ENCODE results near the gene OPCML.

DNA sequence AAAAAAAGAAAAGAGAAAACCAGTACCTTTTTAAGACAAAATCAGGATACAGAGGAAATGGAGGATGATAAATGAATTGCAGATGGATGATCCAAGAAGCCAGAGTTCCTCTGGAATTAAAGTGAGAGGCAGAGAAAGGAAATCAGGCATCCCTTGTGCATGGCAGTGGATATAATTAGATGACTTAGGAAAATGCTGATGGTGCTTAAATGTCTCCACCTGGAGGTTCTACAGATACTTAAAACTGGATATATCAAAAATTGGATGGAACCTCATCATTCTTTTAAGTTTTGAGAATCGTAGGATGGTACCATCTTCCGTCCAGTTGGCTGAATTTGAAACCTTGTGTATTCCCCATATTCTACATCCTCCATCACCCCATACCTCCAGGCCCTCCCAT is 1121.9 kb downstream of the OPCML start:
- TF ChIP-seq POLR2A (IDR thresholded peaks at IDR 0.05) = no peak
- TF ChIP-seq, protein P1, sequence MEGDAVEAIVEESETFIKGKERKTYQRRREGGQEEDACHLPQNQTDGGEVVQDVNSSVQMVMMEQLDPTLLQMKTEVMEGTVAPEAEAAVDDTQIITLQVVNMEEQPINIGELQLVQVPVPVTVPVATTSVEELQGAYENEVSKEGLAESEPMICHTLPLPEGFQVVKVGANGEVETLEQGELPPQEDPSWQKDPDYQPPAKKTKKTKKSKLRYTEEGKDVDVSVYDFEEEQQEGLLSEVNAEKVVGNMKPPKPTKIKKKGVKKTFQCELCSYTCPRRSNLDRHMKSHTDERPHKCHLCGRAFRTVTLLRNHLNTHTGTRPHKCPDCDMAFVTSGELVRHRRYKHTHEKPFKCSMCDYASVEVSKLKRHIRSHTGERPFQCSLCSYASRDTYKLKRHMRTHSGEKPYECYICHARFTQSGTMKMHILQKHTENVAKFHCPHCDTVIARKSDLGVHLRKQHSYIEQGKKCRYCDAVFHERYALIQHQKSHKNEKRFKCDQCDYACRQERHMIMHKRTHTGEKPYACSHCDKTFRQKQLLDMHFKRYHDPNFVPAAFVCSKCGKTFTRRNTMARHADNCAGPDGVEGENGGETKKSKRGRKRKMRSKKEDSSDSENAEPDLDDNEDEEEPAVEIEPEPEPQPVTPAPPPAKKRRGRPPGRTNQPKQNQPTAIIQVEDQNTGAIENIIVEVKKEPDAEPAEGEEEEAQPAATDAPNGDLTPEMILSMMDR (IDR thresholded peaks at IDR 0.05) = no peak
